CD4-positive, alpha-beta T cell treated with Interleukin-17A for 1 hour (primary cell): Measurements from ENCODE around the gene EVX2.

Experiments used
- DNase-seq: peaks from one replicate; pipeline ENCODE4 v3.0.0-alpha.2; 2020

The EVX2 gene

DNA sequence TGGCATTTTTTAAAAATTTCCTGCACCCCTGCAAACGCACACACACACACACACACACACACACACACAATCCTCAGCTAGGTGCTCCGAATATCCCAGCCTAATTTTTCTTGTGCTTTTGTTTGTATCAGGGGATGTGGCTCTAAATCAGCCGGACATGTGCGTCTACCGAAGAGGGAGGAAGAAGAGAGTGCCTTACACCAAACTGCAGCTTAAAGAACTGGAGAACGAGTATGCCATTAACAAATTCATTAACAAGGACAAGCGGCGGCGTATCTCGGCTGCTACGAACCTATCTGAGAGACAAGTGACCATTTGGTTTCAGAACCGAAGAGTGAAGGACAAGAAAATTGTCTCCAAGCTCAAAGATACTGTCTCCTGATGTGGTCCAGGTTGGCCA lies 10.6 kb upstream of the EVX2 start:
- DNase-seq = no peak

DNA sequence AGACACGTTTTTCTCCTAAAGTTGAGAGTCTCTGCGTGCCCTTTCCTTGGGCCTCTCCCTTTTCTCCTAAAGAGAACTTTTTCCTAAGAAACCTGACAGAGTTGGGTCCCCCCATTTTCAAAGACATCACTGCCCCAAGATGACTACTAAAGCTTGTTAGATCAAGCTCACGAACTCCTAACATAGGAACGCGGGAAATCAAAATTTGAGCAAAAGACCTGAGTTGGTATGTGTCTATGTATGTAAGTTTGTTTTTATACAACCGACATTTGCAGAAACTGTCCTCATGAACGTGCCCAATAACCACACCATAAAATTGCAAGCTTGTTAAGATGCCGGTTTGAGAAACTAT lies 10.1 kb upstream of the EVX2 start:
- DNase-seq = no peak

GRCh38 chr2:176093145-176093897 lies 9.6 kb upstream of the EVX2 start:
- DNase-seq = no peak

GRCh38 chr2:176092270-176093144 lies 8.7 kb upstream of the EVX2 start, which contains the start of gene HOXD13:
TSS of gene HOXD13 (plus strand) at chr2:176092721. CDS start at chr2:176092891, 170 bp downstream.
- no peak for DNase-seq

DNA sequence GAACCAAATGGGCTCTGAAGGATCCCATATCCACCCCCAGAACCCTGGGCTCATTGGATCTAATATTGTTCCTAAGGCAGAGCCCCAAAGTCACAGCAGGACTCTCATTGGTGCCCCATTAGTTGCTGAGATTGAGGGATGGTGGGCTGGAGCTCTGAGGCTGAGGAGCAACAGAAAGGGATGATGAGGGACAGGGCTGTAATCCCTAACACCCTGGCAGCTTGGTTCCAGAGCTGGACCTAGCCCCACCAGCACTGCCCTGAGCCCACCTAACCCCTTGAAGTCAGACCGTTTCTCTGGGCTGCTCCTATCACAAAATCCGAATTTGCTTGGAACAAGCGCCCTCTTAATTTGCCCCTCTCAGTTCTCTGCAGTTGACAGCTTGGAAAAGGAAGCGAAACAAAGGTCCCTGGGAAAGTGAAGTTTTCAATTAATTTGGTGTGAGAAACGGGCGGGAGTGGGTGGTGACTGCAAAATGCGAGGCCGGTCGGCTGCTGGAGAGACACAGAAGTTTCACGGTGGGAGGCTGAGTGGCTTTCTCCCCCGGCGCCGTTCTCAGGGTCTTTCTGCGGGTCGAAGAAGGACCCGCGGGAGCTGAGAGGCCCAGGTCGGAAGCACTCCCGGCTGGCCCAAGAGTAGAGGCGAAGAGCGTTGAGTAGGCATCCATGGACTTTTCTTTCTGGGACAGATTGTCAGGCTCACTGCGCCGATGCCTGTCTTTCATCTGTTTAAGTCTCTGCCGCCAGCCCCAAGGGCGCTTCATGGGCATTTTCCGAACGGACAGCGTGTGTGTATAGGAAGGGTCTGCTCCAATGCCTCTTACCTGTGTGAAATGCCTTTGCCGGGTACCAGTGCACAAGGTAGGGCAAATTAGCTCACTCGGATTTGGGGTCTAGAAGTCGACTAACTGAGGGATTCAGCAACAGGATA lies 7.8 kb upstream of the EVX2 start:
- DNase-seq = no peak

DNA sequence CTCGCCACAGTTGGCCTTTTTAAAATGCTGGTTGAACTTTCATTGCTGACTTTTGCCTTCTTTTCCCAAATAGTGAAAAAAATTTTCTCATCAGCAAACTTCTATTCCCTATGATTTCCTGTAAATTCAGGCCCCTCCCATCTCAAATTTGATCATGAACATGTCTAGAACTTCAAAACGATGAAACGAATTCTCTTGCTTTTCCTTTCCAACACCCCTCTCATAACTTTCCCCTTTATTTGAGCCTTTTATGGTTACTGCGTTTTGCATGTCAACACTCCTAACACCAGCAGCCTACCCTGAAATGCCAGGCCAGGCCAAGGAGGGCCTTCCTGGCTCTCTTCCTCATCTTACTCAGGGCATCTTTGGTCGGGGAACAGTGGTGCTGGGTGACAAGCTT lies 7.1 kb upstream of the EVX2 start:
- no peak for DNase-seq

- no peak for DNase-seq
Observed at GRCh38 chr2:176089843-176090395, 6.2 kb upstream of the EVX2 start.

DNA sequence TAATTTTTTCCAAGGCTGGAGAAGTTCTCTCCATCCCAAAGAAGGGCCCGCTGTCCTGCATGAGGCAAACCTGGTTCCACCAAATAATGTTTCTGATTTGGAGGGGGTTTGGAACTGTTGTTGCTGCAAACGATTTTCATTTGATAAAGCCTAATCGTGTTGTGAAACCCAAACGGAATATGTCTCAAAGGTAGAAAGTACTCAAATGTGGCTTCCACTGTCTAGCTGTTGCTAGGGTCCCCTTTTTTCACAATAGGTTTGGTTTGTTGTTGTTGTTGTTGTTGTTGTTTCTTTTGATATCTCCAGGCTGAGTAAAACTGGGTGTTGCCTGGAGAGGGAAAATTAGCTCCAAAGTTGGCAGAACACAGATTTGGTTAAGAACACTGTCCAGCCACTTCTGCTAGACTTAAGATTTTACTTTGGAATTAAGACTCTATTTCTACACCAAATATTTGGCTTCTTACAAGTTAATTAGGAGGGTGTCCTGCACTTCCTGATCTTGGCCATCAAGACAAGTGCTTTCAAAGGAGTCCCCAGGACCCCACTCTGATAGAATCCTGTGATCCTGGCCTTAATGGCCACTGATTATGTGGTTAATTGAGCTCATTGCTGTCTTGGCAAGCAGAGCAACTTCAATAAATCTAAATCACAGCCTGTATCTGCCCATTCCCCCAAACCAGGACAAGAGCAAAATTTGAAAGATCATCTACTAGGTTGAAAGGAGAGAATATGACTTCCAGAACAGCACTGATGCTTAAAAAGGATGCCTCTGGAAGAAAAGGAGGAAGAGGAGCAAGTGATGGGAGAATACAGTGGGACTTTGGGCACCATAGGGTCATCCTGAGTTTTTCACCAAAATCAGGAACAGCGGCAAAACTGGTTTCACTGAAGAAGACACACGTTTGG lies 5.4 kb upstream of the EVX2 start:
- no peak for DNase-seq

GRCh38 chr2:176088048-176088936 lies 4.5 kb upstream of the EVX2 start:
- DNase-seq = no peak

DNA sequence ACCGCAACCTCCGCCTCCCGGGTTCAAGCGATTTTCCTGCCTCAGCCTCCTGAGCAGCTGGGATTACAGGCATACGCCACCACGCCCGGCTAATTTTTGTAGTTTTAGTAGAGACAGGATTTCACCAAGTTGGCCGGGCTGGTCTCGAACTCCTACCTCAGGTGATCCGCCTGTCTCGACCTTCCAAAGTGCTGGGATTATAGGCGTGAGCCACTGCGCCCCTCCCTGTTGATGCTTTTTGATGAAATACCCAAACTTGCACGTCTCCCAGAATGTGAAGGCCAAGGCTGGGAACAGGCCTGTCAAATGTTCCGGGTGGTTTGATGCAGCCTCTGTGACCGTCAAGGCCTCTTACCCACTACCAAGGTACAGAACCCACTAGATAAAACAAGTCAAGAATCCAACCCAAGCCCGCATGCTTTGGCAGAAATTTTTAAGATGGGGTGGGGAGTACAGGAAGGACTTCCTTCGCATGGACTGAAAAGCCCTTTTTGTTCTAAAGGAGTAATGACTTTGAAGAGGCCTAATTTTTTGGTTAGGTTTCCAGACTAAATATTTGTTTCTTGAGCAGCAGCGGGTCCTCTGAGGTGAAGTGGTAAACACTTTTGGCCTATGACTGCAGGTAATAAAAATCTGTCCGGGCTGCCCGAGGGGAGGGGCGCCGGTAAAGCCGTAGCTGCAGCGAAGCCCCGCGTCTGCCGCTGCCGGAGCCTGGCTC lies 3.7 kb upstream of the EVX2 start:
- no peak for DNase-seq

DNA sequence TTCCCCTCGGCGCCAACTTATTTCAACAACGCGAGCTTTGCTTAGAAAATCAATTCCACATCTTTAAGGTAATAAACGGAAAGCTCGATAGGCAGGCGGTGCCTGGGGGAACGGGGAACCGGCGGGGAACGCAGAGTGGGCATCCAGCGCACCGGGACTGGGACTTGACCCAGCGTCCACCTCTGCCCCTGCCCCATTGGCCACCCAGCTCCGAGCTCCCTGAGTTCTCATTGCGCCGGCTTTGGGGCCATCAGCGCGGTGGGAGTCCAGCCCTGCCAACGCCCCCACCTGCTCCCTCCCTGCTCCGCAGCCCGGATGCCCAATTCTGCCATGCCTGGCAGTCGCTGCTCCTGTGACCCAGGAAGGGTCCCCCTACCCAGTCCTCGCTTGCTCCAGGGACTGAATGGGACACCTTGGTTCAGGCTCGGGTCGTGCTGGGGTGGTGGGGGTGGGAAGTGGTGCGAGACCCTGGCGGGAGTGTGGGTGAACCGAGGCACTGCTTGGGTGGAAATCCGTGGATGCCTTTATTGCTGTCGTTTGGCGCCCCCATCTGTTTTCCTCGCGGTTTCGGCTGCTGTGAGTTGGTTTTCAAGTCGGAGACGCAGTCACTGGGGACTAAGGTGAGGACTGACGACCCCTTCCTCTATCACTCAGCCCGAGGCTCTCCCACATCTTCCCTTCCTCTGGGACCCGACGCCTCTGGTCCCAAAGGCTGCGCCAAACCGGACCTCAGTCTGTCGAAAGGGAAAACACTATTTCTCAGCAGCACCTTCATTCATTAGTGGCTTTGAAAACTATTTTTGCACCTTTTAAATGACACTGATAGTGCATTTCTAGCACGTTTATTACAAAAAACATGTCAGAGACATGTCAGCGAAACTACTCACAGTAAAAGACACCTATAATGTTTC lies 2.4 kb upstream of the EVX2 start:
- no peak for DNase-seq

DNA sequence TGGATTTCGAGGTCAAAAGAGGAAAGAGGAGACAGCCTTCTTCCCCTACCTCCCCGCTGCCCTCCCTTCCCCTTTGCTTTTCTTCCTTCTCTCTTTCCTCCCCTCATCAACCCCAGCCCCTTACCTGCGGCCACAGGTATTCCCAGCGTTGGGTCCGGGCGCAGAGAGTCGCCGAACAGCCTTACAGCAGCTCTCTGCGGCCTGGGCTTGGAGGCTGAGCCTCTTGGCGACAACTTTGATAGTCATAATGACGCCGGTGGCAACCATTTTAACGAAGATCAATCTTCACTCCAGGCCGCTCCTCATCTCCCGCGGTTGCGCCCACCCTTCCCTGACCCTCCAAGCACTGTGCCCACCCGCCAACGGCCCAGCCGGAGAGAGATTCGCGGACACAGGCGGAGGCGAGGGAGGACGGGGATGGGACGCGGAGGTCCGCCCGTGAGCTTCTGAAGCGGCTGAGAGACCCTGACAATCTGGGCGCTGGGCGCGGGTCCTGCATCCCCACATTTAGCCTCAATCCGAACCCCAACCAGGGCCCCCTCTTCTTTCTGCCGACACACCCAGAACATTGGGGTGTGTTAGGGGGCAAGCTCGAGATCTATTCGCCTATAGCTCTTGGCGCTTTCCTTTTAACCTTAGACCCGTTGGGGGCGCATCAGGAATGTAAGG lies 1.5 kb upstream of the EVX2 start:
- DNase-seq = no peak

DNA sequence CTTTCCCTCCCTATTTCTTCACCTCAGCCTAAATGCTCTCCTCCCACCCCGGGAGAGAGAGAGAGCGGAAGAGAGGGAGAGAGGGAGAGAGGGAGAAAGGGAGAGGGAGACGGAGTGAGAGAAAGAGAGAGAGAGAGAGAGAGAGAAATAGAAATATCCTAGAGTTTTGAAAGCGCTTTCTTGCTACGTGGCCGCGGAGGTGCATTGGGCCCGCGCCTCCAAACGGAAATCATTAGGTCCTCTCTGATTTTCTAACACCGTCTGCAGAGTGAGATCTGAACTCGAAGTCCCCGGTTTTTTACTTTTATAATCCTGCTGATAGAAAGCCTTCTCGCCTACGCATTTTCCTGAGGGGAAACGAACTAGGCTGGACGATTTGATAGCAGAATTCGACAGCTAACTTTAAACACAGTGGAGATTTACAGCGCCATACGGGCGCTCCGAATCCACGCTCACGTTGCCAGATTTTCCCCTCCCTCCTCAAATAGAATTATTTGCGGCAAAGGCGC lies 903 bp upstream of the EVX2 start:
- DNase-seq = no peak

GRCh38 chr2:176082824-176083751 lies 674 bp downstream of the EVX2 start:
- no peak for DNase-seq

- no peak for DNase-seq
Observed at GRCh38 chr2:176082525-176082823, 1.3 kb downstream of the EVX2 start.

DNA sequence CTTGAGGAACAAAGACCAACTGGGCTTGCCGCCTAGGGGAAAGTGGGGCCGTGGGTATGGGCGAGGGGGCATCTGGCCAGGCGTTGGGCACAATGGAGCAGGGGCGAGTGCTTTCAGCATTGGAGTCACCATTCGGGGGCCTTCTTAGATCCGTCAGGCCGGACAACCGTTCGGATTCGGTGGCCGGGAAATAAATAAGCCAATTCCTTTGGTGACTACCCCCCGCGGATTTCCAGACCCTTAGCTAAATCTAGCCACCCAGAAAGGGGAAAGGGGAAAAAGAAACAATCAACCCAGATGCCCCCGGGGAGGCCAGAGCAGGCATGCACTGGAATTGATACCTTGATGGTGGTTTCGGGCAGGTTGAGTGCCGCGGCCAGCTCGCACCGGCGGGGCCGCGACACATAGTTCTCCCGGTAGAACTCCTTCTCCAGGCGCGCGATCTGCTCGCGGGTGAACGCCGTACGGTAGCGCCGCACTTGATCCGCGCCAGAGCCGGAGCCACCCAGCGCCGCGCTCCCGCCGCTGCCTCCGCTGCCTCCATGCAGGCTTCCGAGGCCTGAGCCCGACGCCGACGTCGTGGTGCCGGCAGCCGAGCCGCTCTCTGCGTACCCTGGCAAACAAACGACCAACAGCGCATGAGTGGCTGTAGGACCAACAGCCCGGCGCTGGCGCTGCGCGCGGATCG lies 1.8 kb downstream of the EVX2 start:
- DNase-seq = no peak
